Measurements from ENCODE around the gene ARHGAP24. TPM values are rescaled to one million over a fixed set of nuclear protein-coding genes. Genes with fewer than 3 reads are reported as not detected.

The ARHGAP24 gene
- total RNA-seq, 1 experiment from 2014 or later: 1.3 TPM

DNA sequence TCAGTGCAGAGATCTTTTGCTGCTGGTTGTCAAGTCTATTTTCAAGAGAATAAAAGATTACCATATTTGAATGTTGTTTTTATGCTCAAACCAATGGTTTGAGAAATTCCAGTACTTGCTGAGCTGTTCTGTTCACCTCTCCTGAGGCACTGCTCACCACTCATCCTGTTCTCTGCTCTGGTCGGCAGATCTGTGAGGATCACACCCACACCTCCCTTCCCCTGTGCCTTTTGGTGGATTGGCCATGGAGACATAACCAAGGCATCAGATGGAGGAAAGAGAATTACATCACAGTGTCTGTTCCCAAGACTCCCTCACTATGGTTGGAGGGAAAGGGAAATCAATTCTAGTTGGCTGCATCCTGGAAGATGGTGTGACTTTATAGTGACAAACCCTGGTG lies 391.6 kb downstream of the ARHGAP24 start:
- no peak overlapping the region for H2AFZ ChIP-seq (ENCODE audit: low read depth, low read length, poor library complexity, severe bottlenecking)
- BruUV-seq (replicated peaks): no TSS peak
- ChIA-PET POLR2A (no interaction called here), CTCF (no interaction called here), RAD21 (ENCODE audit: low non-redundant PET in 1 of 2, low total read pairs in 2 of 2, uncharacterized antibody in 2 of 2, unreplicated experiment in 2 of 2) (no interaction called here)
- H3K4me2 ChIP-seq (ENCODE audit: low read length): no peak overlapping the region
- no peaks in the 10 kb centered on the region for H4K20me1 ChIP-seq (ENCODE audit: insufficient read depth)
- ATAC-seq (no peak), DNase-seq (ENCODE audit: low read depth, low spot score) (no peak)
- H3K36me3 ChIP-seq (ENCODE audit: control insufficient read depth in 1 of 2, insufficient read depth in 2 of 2, low read length in 2 of 2): no peaks in the 10 kb centered on the region
- H3K9me2 ChIP-seq (ENCODE audit: insufficient read depth): no peaks in the 10 kb centered on the region
- no peaks in the 10 kb centered on the region for H3K4me1 ChIP-seq (ENCODE audit: control insufficient read depth in 1 of 2, insufficient read depth in 2 of 2, low read length in 2 of 2)
- H3K9ac ChIP-seq (ENCODE audit: low read length): no peak overlapping the region
- intact Hi-C loops (cut with micrococcal nuclease): no loop called here
- H3K9me3 ChIP-seq (ENCODE audit: control insufficient read depth in 1 of 2, insufficient read depth in 1 of 2, low read depth in 1 of 2, low read length in 2 of 2): no peaks in the 10 kb centered on the region
- TF ChIP-seq, protein P1, sequence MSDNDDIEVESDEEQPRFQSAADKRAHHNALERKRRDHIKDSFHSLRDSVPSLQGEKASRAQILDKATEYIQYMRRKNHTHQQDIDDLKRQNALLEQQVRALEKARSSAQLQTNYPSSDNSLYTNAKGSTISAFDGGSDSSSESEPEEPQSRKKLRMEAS (IDR thresholded peaks at IDR 0.05): no peak
- TF ChIP-seq, protein P2, sequence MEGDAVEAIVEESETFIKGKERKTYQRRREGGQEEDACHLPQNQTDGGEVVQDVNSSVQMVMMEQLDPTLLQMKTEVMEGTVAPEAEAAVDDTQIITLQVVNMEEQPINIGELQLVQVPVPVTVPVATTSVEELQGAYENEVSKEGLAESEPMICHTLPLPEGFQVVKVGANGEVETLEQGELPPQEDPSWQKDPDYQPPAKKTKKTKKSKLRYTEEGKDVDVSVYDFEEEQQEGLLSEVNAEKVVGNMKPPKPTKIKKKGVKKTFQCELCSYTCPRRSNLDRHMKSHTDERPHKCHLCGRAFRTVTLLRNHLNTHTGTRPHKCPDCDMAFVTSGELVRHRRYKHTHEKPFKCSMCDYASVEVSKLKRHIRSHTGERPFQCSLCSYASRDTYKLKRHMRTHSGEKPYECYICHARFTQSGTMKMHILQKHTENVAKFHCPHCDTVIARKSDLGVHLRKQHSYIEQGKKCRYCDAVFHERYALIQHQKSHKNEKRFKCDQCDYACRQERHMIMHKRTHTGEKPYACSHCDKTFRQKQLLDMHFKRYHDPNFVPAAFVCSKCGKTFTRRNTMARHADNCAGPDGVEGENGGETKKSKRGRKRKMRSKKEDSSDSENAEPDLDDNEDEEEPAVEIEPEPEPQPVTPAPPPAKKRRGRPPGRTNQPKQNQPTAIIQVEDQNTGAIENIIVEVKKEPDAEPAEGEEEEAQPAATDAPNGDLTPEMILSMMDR (IDR thresholded peaks at IDR 0.05 in 2 of 3, conservative IDR thresholded peaks at IDR 0.05 in 1 of 3; ENCODE audit: borderline replicate concordance in 1 of 3, insufficient read depth in 1 of 3, low read depth in 2 of 3, low read length in 2 of 3): no peak
- TF ChIP-seq ZFX (IDR thresholded peaks at IDR 0.05) (no peak), ZNF274 (IDR thresholded peaks at IDR 0.05; ENCODE audit: low read depth, low read length) (no peak), POLR2AphosphoS5 (IDR thresholded peaks at IDR 0.05; ENCODE audit: low read depth, low read length) (no peak), EGR1 (IDR thresholded peaks at IDR 0.05; ENCODE audit: low read depth) (no peak)
- TF ChIP-seq, protein P3, sequence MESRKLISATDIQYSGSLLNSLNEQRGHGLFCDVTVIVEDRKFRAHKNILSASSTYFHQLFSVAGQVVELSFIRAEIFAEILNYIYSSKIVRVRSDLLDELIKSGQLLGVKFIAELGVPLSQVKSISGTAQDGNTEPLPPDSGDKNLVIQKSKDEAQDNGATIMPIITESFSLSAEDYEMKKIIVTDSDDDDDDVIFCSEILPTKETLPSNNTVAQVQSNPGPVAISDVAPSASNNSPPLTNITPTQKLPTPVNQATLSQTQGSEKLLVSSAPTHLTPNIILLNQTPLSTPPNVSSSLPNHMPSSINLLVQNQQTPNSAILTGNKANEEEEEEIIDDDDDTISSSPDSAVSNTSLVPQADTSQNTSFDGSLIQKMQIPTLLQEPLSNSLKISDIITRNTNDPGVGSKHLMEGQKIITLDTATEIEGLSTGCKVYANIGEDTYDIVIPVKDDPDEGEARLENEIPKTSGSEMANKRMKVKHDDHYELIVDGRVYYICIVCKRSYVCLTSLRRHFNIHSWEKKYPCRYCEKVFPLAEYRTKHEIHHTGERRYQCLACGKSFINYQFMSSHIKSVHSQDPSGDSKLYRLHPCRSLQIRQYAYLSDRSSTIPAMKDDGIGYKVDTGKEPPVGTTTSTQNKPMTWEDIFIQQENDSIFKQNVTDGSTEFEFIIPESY (IDR thresholded peaks at IDR 0.05; ENCODE audit: extremely low read depth, insufficient replicate concordance, low read length): no peak
- H3K27me3 ChIP-seq (ENCODE audit: insufficient read depth, low read length): no peaks in the 10 kb centered on the region
- no peak overlapping the region for H3K27ac ChIP-seq (ENCODE audit: low read depth, low read length)
- H3K4me3 ChIP-seq (replicated peaks in 1 of 2; ENCODE audit: low read depth in 1 of 2, low read length in 2 of 2): no peak overlapping the region
- H3K79me2 ChIP-seq (ENCODE audit: insufficient read depth, low read length): no peaks in the 10 kb centered on the region
